Stimulated activated CD4-positive, alpha-beta T cell treated with anti-CD3 and anti-CD28 coated beads, Interleukin-4, amount 100 ng/mL, for 4 hours (primary cell): ENCODE results near the gene SPC24.
"Not testable (repeated sequence)": the region's sequence is repeated elsewhere in the genome, so short reads cannot be mapped to it uniquely, and the experiment has no call there.

Experiments used
- DNase-seq, 2 experiments: peaks; one replicate each; pipeline ENCODE4 v3.0.0-alpha.2; 2020

SPC24 gene

GRCh38 chr19:11160440-11160768, 4.8 kb upstream of the SPC24 start:
- not testable (repeated sequence) for DNase-seq

- no peak for DNase-seq
Observed at GRCh38 chr19:11159598-11160439, 4.2 kb upstream of the SPC24 start.

- DNase-seq = no peak
Observed at GRCh38 chr19:11154683-11155047, 917 bp downstream of the SPC24 start.

DNA sequence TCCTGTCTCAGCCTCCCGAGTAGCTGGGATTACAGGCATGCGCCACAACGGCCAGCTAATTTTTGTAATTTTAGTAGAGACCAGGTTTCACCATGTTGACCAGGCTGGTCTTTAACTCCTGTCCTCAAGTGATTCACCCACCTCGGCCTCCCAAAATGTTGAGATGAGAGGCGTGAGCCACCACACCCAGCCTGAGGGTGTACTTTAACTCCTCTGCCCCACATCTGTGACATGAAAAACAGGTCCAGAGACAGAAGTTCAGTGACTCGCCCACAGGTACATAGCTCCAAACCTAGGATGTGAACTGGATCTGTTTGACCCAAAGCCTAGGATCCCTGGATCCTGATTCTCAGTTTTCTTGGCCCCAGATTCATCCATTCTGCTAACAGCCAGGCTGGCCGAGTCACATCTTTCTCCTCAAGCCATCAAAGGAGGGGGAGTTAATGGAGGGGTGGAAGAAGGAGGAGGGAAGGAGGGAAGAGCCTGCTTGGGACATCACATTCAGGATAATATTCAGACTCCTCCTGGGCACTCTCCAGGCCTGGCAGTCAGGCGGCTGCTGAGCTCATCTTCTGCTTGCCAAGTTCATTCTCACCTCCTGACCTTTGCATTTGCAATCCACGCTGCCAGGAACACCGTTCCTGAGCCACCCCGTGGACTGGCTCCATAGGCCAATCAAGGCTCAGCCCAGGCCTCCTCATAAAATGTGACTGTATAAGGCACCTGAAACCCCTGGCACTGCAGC, 3.1 kb downstream of the SPC24 start:
- DNase-seq = no peak

DNA sequence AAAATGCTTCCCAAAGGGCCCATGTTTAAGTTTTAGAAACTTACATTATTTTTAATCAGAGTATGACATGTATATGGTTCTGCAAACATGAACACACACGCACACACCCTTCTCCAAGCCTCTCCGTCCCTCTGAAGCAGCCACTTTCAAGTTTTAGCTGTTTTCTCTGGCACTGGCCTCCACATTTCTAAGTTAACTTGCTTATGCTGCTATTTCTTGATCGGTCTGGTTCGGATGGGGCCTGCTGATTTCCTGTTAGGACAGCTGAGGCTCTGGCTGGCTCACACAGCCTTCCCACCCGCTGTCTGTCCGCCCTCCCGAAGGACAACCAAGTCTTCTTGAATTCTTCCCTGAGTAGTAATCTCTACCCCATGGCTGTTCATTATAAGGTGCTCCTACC, 4.4 kb downstream of the SPC24 start:
- DNase-seq = no peak

DNA sequence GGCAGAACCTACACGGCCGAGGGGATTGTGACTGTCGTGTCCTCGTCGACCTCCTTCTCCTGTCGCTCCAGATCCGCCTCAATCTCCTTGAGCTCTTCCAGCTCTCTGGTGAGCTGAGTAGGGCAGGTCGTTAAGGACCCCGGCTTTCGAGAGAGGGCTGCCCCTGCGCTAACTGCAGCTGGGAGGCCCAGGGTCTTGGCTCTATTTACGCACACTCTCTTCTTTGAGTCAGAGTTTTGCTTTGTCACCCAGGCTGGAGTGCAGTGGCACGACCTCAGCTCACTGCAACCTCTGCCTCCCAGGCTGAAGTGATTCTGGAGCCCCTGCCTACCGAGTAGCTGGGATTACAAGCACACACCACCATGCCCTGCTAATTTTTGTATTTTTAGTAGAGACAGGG, 7.6 kb downstream of the SPC24 start:
- DNase-seq = no peak

DNA sequence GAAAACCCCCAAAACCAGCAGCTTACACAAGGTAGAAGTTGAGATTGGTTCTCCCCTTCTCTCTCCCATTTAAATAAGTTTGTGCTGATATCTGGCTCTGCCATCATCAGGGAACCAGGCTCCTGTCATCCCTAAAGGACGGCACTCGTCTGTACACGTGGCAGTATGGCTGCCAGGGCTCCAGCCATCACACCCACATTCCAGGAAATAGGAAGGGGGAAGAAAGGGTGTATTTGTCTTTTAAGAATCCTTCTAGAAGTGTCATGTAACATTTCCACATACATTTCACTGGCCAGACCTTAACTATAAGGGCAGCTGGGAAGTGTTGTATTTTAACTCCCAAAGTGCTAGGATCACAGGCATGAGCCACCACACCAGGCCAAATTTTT, 10.1 kb downstream of the SPC24 start:
- no peak for DNase-seq

DNA sequence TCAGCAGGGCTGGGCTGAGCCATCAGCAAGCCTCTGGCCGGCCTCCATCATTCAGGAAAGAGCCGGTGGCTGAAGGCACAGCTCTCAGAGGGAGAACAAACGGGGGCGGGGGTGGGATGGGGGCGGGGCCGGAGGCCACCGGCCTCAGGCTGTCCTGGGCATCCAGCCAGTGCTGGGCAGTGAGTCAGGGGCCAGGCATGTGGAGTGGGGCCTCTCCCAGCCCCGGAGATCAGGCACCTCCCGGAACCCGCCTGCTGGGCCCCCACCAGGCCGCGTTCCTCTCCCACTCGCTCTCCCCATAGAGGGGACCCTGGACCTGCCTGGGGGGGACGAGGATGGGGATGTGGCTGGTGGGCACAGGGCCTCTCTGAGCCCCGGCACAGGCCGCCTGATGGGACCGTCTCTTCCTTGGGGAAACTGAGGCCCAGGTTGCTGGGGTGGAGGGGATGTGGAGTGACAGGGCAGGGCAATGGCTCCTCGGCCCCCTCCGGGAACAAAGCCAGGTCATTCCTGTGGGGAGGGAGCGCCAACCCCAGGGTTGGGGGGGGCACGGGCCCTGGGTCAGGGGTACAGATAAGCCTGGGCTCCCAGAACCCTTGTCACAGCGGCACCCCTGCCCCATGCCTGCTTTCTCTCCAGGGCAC, 12.9 kb downstream of the SPC24 start:
- no peak for DNase-seq

GRCh38 chr19:11141937-11142527, 13.6 kb downstream of the SPC24 start:
- DNase-seq = no peak

GRCh38 chr19:11140896-11141295, 14.7 kb downstream of the SPC24 start:
- DNase-seq = no peak

DNA sequence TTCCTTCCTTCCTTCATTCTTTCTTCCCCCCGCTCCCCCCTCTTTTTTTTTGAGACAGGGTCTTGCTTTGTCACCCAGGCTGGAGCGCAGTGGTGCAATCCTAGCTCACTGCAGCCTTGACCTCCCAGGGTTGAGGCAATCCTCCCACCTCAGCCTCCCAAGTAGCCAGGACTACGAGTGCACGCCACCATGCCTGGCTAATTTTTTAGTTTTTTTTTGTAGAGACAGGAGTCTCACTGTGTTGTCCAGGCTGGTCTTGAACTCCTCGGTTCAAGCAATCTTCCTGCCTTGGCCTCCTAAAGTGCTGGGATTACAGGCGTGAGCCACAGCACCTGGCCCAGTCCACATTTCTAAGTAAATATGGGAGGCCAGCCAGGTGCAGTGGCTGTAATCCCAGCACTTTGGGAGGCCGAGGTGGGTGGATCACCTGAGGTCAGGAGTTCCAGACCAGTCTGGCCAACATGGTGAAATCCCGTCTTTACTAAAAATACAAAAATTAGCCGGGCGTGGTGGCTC, 15.5 kb downstream of the SPC24 start:
- not testable (repeated sequence) for DNase-seq

GRCh38 chr19:11138601-11139300, 16.8 kb downstream of the SPC24 start:
- DNase-seq = no peak

DNA sequence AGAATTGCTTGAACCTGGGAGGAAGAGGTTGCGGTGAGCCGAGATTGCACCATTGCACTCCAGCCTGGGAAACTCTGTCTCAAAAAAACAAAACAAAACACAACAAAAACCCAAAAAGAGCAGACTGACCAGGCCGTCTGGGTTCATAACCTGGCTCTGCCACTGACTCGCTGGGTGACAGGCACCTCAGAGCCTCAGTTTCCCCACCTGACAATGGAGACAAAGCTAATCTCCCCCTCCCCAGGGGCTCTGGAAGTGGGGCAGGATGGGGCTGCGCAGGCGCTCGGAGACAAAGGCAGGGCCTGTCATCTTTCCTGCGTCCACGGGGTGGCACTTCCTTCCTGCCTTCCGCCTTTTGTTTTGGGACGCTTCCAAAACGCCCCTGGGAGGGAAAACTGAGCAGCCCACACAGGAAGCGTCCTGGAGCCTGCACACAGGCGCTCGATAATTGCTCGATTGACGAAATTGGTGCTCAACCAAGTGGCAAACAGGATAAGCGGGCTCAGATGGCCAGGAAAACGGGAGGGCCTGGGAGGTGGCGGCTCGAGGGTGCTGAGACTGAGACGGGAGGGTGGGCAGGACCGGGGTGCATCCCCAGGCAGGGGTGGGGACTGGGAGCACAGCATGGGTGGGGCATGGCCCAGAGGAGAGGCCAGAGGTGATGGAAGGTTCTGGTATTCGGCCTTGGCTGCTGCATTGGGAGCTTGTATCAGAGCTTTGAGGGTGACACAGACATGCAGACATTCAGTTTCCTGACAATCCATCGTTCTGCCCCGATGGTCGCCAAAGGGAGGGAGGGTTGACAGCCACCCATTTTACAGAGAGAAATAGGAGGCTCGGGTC, 17.8 kb downstream of the SPC24 start:
- DNase-seq = peak; percentile 25 to 36

DNA sequence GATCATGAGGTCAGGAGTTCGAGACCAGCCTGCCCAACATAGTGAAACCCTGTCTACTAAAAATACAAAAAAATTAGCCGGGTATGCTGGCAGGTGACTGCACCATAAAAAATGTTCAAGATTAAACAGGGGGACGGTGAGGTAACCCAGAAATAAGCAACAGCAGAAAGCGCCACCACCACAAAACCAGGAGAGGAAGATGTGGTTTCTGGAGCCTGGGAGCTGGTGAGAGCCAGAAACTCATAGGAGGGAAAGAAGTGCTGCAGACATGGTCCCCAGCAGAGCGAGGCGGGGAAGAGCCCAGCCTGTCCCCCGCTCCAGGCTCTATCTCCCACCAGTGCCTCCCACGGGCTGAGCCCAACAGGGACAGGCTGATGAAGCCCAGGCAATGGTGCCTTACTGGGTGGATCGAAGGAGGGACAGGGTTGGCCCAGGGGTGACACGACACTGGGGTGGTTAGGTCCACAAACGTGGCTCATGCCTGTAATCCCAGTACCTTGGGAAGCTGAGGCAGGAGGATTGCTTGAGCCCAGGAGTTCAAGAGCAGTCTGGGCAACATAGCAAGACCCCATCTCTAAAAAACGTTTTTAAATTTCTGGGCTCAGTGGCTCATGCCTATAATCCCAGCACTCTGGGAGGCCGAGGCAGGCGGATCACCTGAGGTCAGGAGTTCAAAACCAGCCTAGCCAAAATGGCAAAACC, 19.0 kb downstream of the SPC24 start:
- DNase-seq = no peak

- no peak for DNase-seq
Observed at GRCh38 chr19:11131471-11131870, 24.1 kb downstream of the SPC24 start.

- peak; percentile 53 to 60 for DNase-seq
Observed at GRCh38 chr19:11130824-11131455, 24.6 kb downstream of the SPC24 start.

- DNase-seq = no peak
Observed at GRCh38 chr19:11127905-11128304, 27.7 kb downstream of the SPC24 start.

GRCh38 chr19:11125994-11126685, 29.4 kb downstream of the SPC24 start:
- peak; percentile 59 to 73 for DNase-seq

DNA sequence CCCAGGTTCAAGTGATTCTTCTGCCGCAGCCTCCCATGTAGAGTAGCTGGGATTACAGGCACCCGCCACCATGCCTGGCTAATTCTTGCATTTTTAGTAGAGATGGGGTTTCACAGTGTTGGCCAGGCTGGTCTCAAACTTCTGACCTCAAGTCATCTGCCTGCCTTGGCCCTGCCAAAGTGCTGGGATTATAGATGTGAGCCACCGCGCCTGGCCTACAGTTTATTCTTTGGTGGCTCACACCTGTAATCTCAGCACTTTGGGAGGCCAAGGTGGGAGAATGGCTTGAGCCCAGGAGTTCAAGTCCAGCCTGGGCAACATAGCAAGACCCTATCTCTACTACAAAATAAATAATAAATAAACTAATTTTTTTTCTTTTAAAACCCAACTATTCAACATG, 31.4 kb downstream of the SPC24 start:
- DNase-seq = not testable (repeated sequence)

GRCh38 chr19:11123114-11123513, 32.5 kb downstream of the SPC24 start:
- no peak for DNase-seq
